Measurements from ENCODE around the gene BANK1. TPM values are rescaled to one million over a fixed set of nuclear protein-coding genes. Genes with fewer than 3 reads are reported as not detected.

Gene BANK1
- total RNA-seq, 3 donors from 2014 or later (not counting 1 experiment from before 2014, with no cell fraction given): 2.1 to 3.0 (median 2.4) TPM

DNA sequence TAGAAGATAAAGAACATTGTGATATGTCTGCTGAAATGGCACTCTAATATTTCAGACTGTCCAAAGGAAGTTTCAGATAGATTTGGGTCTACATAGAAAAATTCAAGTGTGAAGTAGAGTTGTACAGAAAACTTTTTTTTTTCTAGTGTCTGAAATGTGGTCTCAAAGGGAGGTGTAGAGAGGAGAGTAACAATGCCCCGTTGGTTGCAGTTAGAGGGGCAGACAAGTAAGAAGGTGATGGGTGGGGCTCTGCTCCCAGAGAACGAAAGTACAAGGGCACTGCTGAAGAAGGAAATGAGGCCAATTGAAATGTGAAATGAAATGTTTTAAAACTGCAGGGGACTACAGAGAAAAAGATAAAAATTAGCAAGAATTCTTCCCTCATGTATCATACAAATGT lies 177.8 kb downstream of the BANK1 start:
- Histone ChIP-seq H3K4me3 (ENCODE audit: low read length) (no peak overlapping the region), H3K4me1 (ENCODE audit: control insufficient read depth, insufficient read depth, low read length) (no peaks in the 10 kb centered on the region), H3K9me3 (ENCODE audit: control insufficient read depth, insufficient read depth, low read length) (no peaks in the 10 kb centered on the region), H3K27ac (ENCODE audit: low read length) (no peak overlapping the region), H3K27me3 (ENCODE audit: control insufficient read depth, insufficient read depth, low read length) (no peaks in the 10 kb centered on the region), H3K36me3 (ENCODE audit: control insufficient read depth, insufficient read depth, low read length) (no peaks in the 10 kb centered on the region)
- H3K27ac Mint-ChIP-seq: no peak overlapping the region
- intact Hi-C loops (cut with micrococcal nuclease): no loop called here
- no peak for TF ChIP-seq CTCF (IDR thresholded peaks at IDR 0.05)
- peaks cover 0 to 5% of the 10 kb centered on the region in 2 donors for H3K9me3 Mint-ChIP-seq
- WGBS (ENCODE audit: insufficient coverage): 65% methylated on average over 2 of the region's 2 CpGs
- no peaks in the 10 kb centered on the region for H3K27me3 Mint-ChIP-seq (ENCODE audit: low read depth in 2 of 2)
- peaks cover 0 to 7% of the 10 kb centered on the region in 2 donors for H3K4me1 Mint-ChIP-seq
- no peaks in the 10 kb centered on the region for H3K36me3 Mint-ChIP-seq
- DNase-seq (no peak), ATAC-seq (no peak)
- H3K4me3 Mint-ChIP-seq: no peak overlapping the region

- Mint-ChIP-seq H3K4me1 (peaks cover 0 to 7% of the 10 kb centered on the region in 2 donors), H3K4me3 (no peak overlapping the region), H3K36me3 (no peaks in the 10 kb centered on the region), H3K9me3 (peaks cover 0 to 5% of the 10 kb centered on the region in 2 donors), H3K27me3 (ENCODE audit: low read depth in 2 of 2) (no peaks in the 10 kb centered on the region), H3K27ac (no peak overlapping the region)
- Histone ChIP-seq H3K36me3 (ENCODE audit: control insufficient read depth, insufficient read depth, low read length) (no peaks in the 10 kb centered on the region), H3K27ac (ENCODE audit: low read length) (no peak overlapping the region), H3K4me3 (ENCODE audit: low read length) (no peak overlapping the region), H3K4me1 (ENCODE audit: control insufficient read depth, insufficient read depth, low read length) (no peaks in the 10 kb centered on the region), H3K27me3 (ENCODE audit: control insufficient read depth, insufficient read depth, low read length) (no peaks in the 10 kb centered on the region), H3K9me3 (ENCODE audit: control insufficient read depth, insufficient read depth, low read length) (no peaks in the 10 kb centered on the region)
- 89% methylated on average over 6 of the region's 6 CpGs for WGBS (ENCODE audit: insufficient coverage)
- no peak for TF ChIP-seq CTCF (IDR thresholded peaks at IDR 0.05)
- ATAC-seq (no peak), DNase-seq (no peak)
- intact Hi-C loops (cut with micrococcal nuclease): no loop called here
Observed at GRCh38 chr4:101969965-101970364, 179.4 kb downstream of the BANK1 start.

GRCh38 chr4:101970547-101971155 lies 180.1 kb downstream of the BANK1 start:
- Mint-ChIP-seq H3K27me3 (ENCODE audit: low read depth in 2 of 2) (no peaks in the 10 kb centered on the region), H3K4me3 (no peak overlapping the region), H3K9me3 (peaks cover 0 to 5% of the 10 kb centered on the region in 2 donors), H3K27ac (no peak overlapping the region), H3K4me1 (peaks cover 0 to 7% of the 10 kb centered on the region in 2 donors), H3K36me3 (no peaks in the 10 kb centered on the region)
- no peaks in the 10 kb centered on the region for H3K9me3 ChIP-seq (ENCODE audit: control insufficient read depth, insufficient read depth, low read length)
- H3K4me1 ChIP-seq (ENCODE audit: control insufficient read depth, insufficient read depth, low read length): no peaks in the 10 kb centered on the region
- no peak for DNase-seq
- TF ChIP-seq CTCF (IDR thresholded peaks at IDR 0.05): no peak
- H3K27ac ChIP-seq (ENCODE audit: low read length): no peak overlapping the region
- H3K4me3 ChIP-seq (ENCODE audit: low read length): no peak overlapping the region
- WGBS (ENCODE audit: insufficient coverage): 92% methylated on average over 4 of the region's 6 CpGs
- H3K36me3 ChIP-seq (ENCODE audit: control insufficient read depth, insufficient read depth, low read length): no peaks in the 10 kb centered on the region
- ATAC-seq: no peak
- intact Hi-C loops (cut with micrococcal nuclease): no loop called here
- no peaks in the 10 kb centered on the region for H3K27me3 ChIP-seq (ENCODE audit: control insufficient read depth, insufficient read depth, low read length)

- peak in 1 of 3 donors; percentile 32 for ATAC-seq
- Mint-ChIP-seq H3K27me3 (ENCODE audit: low read depth in 2 of 2) (no peaks in the 10 kb centered on the region), H3K4me3 (no peak overlapping the region), H3K9me3 (peaks cover 0 to 4% of the 10 kb centered on the region in 2 donors), H3K27ac (no peak overlapping the region), H3K36me3 (no peaks in the 10 kb centered on the region), H3K4me1 (peaks cover 0 to 7% of the 10 kb centered on the region in 2 donors)
- TF ChIP-seq CTCF (IDR thresholded peaks at IDR 0.05): no peak
- DNase-seq: no peak
- H3K36me3 ChIP-seq (ENCODE audit: control insufficient read depth, insufficient read depth, low read length): no peaks in the 10 kb centered on the region
- intact Hi-C loops (cut with micrococcal nuclease): no loop called here
- H3K9me3 ChIP-seq (ENCODE audit: control insufficient read depth, insufficient read depth, low read length): no peaks in the 10 kb centered on the region
- no peaks in the 10 kb centered on the region for H3K27me3 ChIP-seq (ENCODE audit: control insufficient read depth, insufficient read depth, low read length)
- no peak overlapping the region for H3K4me3 ChIP-seq (ENCODE audit: low read length)
- no CpG with 5 or more reads among the region's 2 CpGs for WGBS (ENCODE audit: insufficient coverage)
- H3K4me1 ChIP-seq (ENCODE audit: control insufficient read depth, insufficient read depth, low read length): no peaks in the 10 kb centered on the region
- no peak overlapping the region for H3K27ac ChIP-seq (ENCODE audit: low read length)
Observed at GRCh38 chr4:101972791-101973190, 182.3 kb downstream of the BANK1 start.
